ENCODE data around the gene NRL. TPM values are rescaled to one million over a fixed set of nuclear protein-coding genes. Genes with fewer than 3 reads are reported as not detected.

NRL gene
- total RNA-seq = 1 to 10 TPM in 3 of 4 donors, not detected in 1; 1.1 to 2.9 (median 1.6) TPM

DNA sequence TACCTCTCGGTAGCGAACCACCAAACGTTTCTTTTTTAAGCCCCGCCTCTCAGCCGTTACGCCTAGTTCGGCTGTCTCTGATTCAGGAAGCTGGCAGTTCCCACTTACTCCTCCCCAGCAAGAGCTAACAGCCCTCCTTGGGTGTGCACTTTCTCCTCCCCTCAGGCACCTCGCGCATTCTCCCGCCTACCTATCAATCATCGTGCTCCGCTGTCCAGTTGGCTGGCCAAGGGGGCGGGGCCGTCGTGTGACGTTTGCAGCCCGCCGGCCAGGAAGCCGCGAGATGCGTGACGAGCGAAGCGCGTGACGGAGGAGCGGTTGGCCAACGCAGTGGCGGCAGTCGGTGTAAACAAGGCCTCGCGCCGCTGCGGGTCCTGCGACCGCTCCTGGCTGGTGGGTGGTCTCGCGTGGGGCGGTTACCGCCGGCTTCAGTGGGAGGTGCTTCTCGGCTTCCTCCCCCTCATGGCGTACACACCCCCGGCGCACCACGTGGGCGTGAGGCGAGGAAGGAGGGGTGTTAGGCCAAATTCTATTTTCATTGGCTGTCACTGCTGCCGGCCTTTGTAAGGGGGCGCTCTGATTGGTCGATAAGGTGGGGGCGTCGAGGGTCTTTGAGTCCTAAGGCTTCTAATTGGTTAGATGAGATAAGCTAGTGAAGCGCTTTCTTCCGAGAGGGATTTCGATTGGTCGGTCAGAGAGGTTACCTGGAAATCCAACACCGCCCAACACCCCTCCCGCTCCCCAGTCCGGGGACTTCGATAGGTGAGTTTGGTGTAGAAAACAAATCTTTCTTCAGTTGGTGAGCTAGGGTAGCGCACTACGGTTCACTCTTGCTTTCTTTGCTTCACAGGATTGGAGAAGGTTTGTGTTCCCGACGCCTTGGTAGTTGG, at the start of gene NRL, which contains the start of gene DCAF11:
Gene NRL (minus strand): TSS at position 418 of the 890 bp plus-strand sequence. CDS start 32,101 bp downstream, outside the sequence.
Gene DCAF11 (plus strand): TSS at position 246 of the 890 bp plus-strand sequence. CDS start 818 bp downstream, outside the sequence.
- intact Hi-C loops (cut with DNase I; ENCODE audit: low total_unique reads) (no loop called here), in situ Hi-C loops (cut with MboI; ENCODE audit: low pct_ligation_motif_present in 1 of 4, low pct_unique_long_range_greater_than_20kb in 1 of 4, low sequenced_read_pairs in 3 of 4) (no loop called here)
- Histone ChIP-seq H3K4me1 (peaks cover 11 to 30% (median 19%) of the 10 kb centered on the region in 4 donors), H3K9me3 (no peaks in the 10 kb centered on the region), H3K36me3 (peaks cover 0 to 22% (median 11%) of the 10 kb centered on the region in 4 donors), H3K4me3 (peak within 1 kb of the TSS; percentile 63 to 77 (median 69)), H3K27me3 (no peaks in the 10 kb centered on the region), H3K27ac (peak within 1 kb of the TSS; percentile 97 to 100 (median 99))
- peak; percentile 83 for TF ChIP-seq EP300 (IDR thresholded peaks at IDR 0.05; ENCODE audit: low read depth)
- TF ChIP-seq, protein P1, sequence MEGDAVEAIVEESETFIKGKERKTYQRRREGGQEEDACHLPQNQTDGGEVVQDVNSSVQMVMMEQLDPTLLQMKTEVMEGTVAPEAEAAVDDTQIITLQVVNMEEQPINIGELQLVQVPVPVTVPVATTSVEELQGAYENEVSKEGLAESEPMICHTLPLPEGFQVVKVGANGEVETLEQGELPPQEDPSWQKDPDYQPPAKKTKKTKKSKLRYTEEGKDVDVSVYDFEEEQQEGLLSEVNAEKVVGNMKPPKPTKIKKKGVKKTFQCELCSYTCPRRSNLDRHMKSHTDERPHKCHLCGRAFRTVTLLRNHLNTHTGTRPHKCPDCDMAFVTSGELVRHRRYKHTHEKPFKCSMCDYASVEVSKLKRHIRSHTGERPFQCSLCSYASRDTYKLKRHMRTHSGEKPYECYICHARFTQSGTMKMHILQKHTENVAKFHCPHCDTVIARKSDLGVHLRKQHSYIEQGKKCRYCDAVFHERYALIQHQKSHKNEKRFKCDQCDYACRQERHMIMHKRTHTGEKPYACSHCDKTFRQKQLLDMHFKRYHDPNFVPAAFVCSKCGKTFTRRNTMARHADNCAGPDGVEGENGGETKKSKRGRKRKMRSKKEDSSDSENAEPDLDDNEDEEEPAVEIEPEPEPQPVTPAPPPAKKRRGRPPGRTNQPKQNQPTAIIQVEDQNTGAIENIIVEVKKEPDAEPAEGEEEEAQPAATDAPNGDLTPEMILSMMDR (IDR thresholded peaks at IDR 0.05) = no peak
- TF ChIP-seq POLR2AphosphoS5 (IDR thresholded peaks at IDR 0.05) = peak; percentile 54 to 80 (median 63)
- TF ChIP-seq POLR2A (IDR thresholded peaks at IDR 0.05) = peak; percentile 63
- 0% methylated on average over 3 to 57 of the region's 65 CpGs for WGBS, 2 donors (ENCODE audit: low coverage in 1 of 2)
- DNase-seq = peak; percentile 99

DNA sequence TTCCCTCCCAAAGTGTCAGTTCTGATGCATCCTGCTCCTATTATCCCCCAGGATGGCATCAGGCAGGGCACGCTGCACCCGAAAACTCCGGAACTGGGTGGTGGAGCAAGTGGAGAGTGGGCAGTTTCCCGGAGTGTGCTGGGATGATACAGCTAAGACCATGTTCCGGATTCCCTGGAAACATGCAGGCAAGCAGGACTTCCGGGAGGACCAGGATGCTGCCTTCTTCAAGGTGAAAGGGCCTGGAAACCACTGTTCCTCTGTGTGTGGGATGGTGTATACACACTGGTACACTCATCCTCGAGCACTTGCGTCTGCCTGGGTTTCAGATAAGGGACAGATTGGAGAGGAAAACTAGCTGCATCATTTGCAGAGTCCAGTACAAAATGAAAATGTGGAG, 47.3 kb upstream of the NRL start:
- intact Hi-C loops (cut with DNase I; ENCODE audit: low total_unique reads) (no loop called here), in situ Hi-C loops (cut with MboI; ENCODE audit: low pct_ligation_motif_present in 1 of 4, low pct_unique_long_range_greater_than_20kb in 1 of 4, low sequenced_read_pairs in 3 of 4) (no loop called here)
- Histone ChIP-seq H3K27ac (peak overlapping the region; percentile 91 to 95 (median 94)), H3K27me3 (no peaks in the 10 kb centered on the region), H3K4me1 (peaks cover 22 to 32% (median 24%) of the 10 kb centered on the region in 4 donors), H3K4me3 (peak overlapping the region; percentile 36 to 78 (median 64)), H3K36me3 (peaks cover 0 to 58% (median 21%) of the 10 kb centered on the region in 4 donors), H3K9me3 (no peaks in the 10 kb centered on the region)
- TF ChIP-seq POLR2AphosphoS5 (IDR thresholded peaks at IDR 0.05) (no peak), POLR2A (IDR thresholded peaks at IDR 0.05) (no peak), EP300 (IDR thresholded peaks at IDR 0.05; ENCODE audit: low read depth) (no peak)
- TF ChIP-seq, protein P1 (IDR thresholded peaks at IDR 0.05) = no peak
- no peak for DNase-seq
- WGBS, 2 donors (ENCODE audit: low coverage in 1 of 2) = 39 to 50% methylated on average over 2 to 8 of the region's 8 CpGs

DNA sequence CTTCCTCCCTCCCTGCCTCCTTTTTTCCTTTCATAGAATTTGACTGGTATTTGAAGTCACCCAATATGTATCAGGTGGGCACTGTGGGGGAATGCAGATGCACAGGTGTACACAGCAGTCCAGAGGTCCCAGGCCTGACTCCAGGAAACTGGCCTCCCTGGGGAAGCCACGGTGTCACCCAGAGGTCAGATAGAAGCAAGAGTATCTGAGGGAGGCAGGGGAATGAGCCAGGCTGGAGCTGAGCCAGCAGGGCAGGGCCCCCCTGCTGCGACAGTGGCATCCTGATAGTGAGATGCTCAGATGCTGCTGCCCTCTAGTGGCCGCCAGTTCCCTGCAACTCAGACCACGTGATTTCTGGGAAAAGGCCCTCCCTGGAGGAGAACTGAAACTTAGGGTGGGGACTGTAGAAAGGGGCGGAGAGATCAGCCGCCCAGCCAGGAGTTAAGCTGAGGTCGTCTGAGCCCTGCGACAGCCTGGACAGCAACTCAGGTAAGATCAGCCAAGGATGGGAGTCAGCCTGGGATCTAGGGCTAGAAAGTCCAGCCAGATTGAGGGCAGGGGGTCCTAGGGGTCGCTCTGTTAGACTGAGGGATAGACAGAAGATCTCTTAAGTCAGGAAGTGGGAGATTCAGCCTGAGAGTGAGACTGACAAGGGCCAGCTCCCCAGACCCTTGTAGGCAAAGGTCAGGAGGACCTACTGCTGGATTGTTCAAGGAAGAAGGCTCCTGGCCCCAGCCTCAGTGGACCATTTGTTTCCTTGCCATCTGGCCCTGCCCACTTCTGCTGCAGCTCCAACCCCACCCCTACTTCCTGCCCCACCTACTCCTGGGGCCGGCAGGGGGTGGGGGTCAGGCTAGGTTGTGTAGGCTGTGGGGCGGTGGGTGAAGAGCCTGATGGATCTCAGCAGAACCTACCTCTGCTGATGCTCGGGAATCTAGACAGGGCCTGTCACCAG, 46.4 kb upstream of the NRL start, which contains the start of gene IRF9:
Gene IRF9 (plus strand): TSS at position 416 of the 955 bp plus-strand sequence. CDS start 880 bp downstream, outside the sequence.
- Histone ChIP-seq H3K27me3 (no peaks in the 10 kb centered on the region), H3K9me3 (no peaks in the 10 kb centered on the region), H3K27ac (peak within 1 kb of the TSS; percentile 91 to 95 (median 94)), H3K4me3 (peak within 1 kb of the TSS; percentile 36 to 78 (median 64)), H3K4me1 (peaks cover 22 to 32% (median 24%) of the 10 kb centered on the region in 4 donors), H3K36me3 (peaks cover 0 to 58% (median 23%) of the 10 kb centered on the region in 4 donors)
- 0 to 2% methylated on average over 2 to 12 of the region's 12 CpGs for WGBS, 2 donors (ENCODE audit: low coverage in 1 of 2)
- peak; percentile 98 for DNase-seq
- TF ChIP-seq POLR2A (IDR thresholded peaks at IDR 0.05) (peak; percentile 75), EP300 (IDR thresholded peaks at IDR 0.05; ENCODE audit: low read depth) (peak; percentile 61), POLR2AphosphoS5 (IDR thresholded peaks at IDR 0.05) (peak; percentile 84 to 89 (median 88))
- TF ChIP-seq, protein P1 (IDR thresholded peaks at IDR 0.05) = peak; percentile 93 to 99 (median 96)
- in situ Hi-C loops (cut with MboI; ENCODE audit: low pct_ligation_motif_present in 1 of 4, low pct_unique_long_range_greater_than_20kb in 1 of 4, low sequenced_read_pairs in 3 of 4) = no loop called here
- intact Hi-C loops (cut with DNase I; ENCODE audit: low total_unique reads) = no loop called here

Data from transverse colon (tissue), 4 donors.